ENCODE data around the gene UBE2L6. TPM values are rescaled to one million over a fixed set of nuclear protein-coding genes. Genes with fewer than 3 reads are reported as not detected.

UBE2L6 gene
- total and polyA plus RNA-seq, 4 donors = 41.5 to 114 (median 88.2) TPM

- Histone ChIP-seq H3K4me3 (ENCODE audit: low read depth, low read length) (no peak overlapping the region), H3K9me3 (ENCODE audit: control insufficient read depth, insufficient read depth, low read length) (no peaks in the 10 kb centered on the region), H3K27ac (ENCODE audit: low read depth, low read length) (no peak overlapping the region), H3K36me3 (ENCODE audit: control insufficient read depth, insufficient read depth, low read length) (no peaks in the 10 kb centered on the region), H3K4me1 (ENCODE audit: control insufficient read depth, insufficient read depth, low read length) (peaks cover 16% of the 10 kb centered on the region), H3K27me3 (ENCODE audit: control insufficient read depth, insufficient read depth, low read length) (no peaks in the 10 kb centered on the region)
- 13% methylated on average over 1 of the region's 2 CpGs for WGBS (ENCODE audit: insufficient coverage)
- no peak for DNase-seq (ENCODE audit: low read depth in 4 of 6, low spot score in 6 of 6)
Observed at GRCh38 chr11:57599381-57599780, 31.9 kb upstream of the UBE2L6 start.

DNA sequence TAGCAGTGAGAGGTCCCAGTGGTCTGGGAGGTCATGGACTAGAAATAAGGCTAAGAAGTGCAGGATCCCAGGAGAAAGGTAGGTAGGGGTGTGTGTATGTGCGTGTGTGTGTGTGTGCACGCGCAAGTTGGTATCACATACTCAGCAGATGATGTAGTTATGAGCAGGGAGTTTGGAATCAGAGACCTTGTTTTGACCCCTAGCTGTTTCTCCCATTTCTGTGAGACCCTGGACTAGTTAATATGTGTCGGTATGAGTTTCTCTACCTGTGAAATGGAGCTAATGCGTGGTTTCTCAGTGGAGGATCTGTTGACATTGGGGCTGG, 31.3 kb upstream of the UBE2L6 start:
- Histone ChIP-seq H3K4me3 (ENCODE audit: low read depth, low read length) (peak overlapping the region; percentile 54), H3K9me3 (ENCODE audit: control insufficient read depth, insufficient read depth, low read length) (no peaks in the 10 kb centered on the region), H3K36me3 (ENCODE audit: control insufficient read depth, insufficient read depth, low read length) (no peaks in the 10 kb centered on the region), H3K27me3 (ENCODE audit: control insufficient read depth, insufficient read depth, low read length) (no peaks in the 10 kb centered on the region), H3K27ac (ENCODE audit: low read depth, low read length) (peak overlapping the region; percentile 33), H3K4me1 (ENCODE audit: control insufficient read depth, insufficient read depth, low read length) (peaks cover 16% of the 10 kb centered on the region)
- peak in 1 of 6 donors; percentile 35 for DNase-seq (ENCODE audit: low read depth in 4 of 6, low spot score in 6 of 6)
- whole genome bisulfite sequencing (ENCODE audit: insufficient coverage) = 53% methylated on average over 5 of the region's 5 CpGs

DNA sequence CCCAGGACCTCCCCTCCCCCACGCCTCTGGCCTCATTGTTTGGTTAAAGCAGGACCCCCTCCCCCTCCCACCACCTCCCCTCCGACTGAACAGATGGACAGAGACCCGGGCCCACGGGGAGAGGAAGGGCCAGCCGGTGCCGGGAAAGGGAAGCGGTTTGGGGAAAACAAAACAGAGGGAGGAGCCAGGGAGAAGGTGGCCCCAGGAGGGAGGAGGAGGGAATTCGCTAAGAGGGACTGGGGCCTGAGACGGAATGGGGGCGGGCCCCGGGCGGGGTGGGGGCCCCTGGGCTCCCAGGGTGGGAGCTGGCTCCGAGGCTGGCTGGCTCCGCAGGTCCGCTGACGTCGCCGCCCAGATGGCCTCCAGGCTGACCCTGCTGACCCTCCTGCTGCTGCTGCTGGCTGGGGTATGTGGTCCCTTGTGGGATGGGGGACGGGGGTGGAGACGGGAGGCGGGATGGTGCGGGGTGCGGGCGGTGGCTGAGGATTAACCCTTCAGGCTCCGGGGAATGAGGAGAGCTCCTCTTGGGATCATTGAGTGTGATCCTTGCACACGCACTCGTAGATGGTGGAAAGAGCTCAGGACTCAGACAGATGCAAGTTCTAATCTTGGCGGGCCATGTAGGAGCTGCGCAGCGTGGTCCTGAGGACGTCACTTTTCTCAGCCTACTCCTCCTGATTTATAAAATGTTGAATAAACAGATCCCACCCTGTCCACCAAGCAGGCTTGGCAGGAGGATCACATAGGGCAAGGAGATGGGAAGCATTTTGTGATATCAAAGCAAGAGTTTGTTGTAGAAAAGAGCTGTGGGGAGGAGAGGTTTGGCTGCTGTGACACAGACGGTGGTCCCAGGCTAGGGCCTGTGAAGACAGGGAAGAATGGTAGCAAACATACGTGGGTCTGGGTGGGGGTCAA, 30.7 kb upstream of the UBE2L6 start:
- Histone ChIP-seq H3K4me1 (ENCODE audit: control insufficient read depth, insufficient read depth, low read length) (peaks cover 16% of the 10 kb centered on the region), H3K4me3 (ENCODE audit: low read depth, low read length) (peak overlapping the region; percentile 54), H3K9me3 (ENCODE audit: control insufficient read depth, insufficient read depth, low read length) (no peaks in the 10 kb centered on the region), H3K27me3 (ENCODE audit: control insufficient read depth, insufficient read depth, low read length) (no peaks in the 10 kb centered on the region), H3K27ac (ENCODE audit: low read depth, low read length) (peak overlapping the region; percentile 33), H3K36me3 (ENCODE audit: control insufficient read depth, insufficient read depth, low read length) (no peaks in the 10 kb centered on the region)
- 3% methylated on average over 30 of the region's 33 CpGs for WGBS (ENCODE audit: insufficient coverage)
- peak in 3 of 6 donors; percentile 43 to 89 (median 75) for DNase-seq (ENCODE audit: low read depth in 4 of 6, low spot score in 6 of 6)

GRCh38 chr11:57597461-57597915, 30.0 kb upstream of the UBE2L6 start, which contains the start of gene SERPING1:
SERPING1 (plus strand) TSS chr11:57597685; CDS start chr11:57598271, 586 bp downstream.
- H3K27me3 ChIP-seq (ENCODE audit: control insufficient read depth, insufficient read depth, low read length) = no peaks in the 10 kb centered on the region
- no peaks in the 10 kb centered on the region for H3K36me3 ChIP-seq (ENCODE audit: control insufficient read depth, insufficient read depth, low read length)
- peaks cover 16% of the 10 kb centered on the region for H3K4me1 ChIP-seq (ENCODE audit: control insufficient read depth, insufficient read depth, low read length)
- H3K27ac ChIP-seq (ENCODE audit: low read depth, low read length) = peak within 1 kb of the TSS; percentile 33
- 8% methylated on average over 4 of the region's 10 CpGs for WGBS (ENCODE audit: insufficient coverage)
- peak within 1 kb of the TSS; percentile 54 for H3K4me3 ChIP-seq (ENCODE audit: low read depth, low read length)
- no peaks in the 10 kb centered on the region for H3K9me3 ChIP-seq (ENCODE audit: control insufficient read depth, insufficient read depth, low read length)
- peak in 1 of 6 donors; percentile 70 for DNase-seq (ENCODE audit: low read depth in 4 of 6, low spot score in 6 of 6)

DNA sequence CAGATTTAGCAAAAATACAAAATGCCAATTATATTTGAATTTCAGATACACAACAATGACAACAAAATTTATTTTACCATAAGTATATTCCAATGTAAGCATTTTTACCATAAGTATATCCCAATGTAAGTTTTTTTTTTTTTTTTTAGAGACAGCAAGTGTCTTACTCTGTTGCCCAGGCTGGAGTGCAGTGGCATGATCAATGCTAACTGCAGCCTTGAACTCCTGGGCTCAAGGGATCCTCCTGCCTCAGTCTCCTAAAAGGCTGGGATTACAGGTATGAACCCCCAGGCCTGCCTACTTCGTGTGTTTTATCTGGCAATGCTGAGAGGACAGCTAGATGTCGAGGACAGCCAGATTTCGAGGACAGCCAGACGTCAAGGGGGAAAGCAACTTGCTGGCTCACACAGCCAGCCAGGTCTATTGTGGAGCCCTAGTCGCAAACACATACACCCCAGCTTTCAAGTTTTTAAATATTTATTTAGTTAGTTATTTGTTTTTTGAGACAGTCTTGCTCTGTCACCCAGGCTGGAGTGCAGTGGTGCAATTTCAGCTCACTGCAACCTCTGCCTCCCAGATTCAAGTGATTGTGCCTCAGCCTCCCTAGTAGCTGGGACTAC, 28.9 kb upstream of the UBE2L6 start:
- no peak overlapping the region for H3K27ac ChIP-seq (ENCODE audit: low read depth, low read length)
- H3K27me3 ChIP-seq (ENCODE audit: control insufficient read depth, insufficient read depth, low read length) = no peaks in the 10 kb centered on the region
- H3K4me3 ChIP-seq (ENCODE audit: low read depth, low read length) = no peak overlapping the region
- DNase-seq (ENCODE audit: low read depth in 4 of 6, low spot score in 6 of 6) = no peak
- peaks cover 16% of the 10 kb centered on the region for H3K4me1 ChIP-seq (ENCODE audit: control insufficient read depth, insufficient read depth, low read length)
- 69% methylated on average over 4 of the region's 5 CpGs for WGBS (ENCODE audit: insufficient coverage)
- no peaks in the 10 kb centered on the region for H3K36me3 ChIP-seq (ENCODE audit: control insufficient read depth, insufficient read depth, low read length)
- H3K9me3 ChIP-seq (ENCODE audit: control insufficient read depth, insufficient read depth, low read length) = no peaks in the 10 kb centered on the region

DNA sequence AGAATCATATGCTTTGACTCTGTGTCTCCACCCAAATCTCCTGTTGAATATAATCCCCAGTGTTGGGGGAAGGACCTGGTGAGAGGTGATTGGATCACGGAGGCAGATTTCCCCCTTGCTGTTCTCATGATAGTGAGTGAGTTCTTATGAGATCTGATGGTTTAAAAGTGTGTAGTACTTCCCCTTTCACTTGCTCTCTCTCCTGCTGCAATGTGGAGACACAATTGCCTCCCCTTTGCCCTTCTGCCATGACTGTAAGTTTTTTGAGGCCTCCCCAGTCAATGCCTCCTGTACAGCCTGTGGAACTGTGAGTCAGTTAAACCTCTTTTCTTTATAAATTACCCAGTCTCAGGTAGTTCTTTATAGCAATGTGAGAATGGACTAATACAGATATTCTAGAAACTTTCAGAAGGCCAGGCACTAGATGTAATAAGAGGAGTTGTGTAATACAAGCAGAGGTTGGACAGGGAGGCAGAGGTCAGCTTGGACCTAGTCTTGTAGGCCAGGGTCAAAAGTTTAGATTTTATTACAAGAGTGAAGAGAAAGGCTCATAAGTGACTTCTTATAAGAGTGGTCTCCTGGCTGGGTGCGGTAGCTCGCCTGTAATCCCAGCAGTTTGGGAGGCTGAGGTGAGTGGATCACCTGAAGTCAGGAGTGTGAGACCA, 20.7 kb upstream of the UBE2L6 start:
- Histone ChIP-seq H3K27ac (ENCODE audit: low read depth, low read length) (no peak overlapping the region), H3K9me3 (ENCODE audit: control insufficient read depth, insufficient read depth, low read length) (no peaks in the 10 kb centered on the region), H3K36me3 (ENCODE audit: control insufficient read depth, insufficient read depth, low read length) (no peaks in the 10 kb centered on the region), H3K4me3 (ENCODE audit: low read depth, low read length) (no peak overlapping the region), H3K27me3 (ENCODE audit: control insufficient read depth, insufficient read depth, low read length) (no peaks in the 10 kb centered on the region), H3K4me1 (ENCODE audit: control insufficient read depth, insufficient read depth, low read length) (no peaks in the 10 kb centered on the region)
- 80% methylated on average over 1 of the region's 3 CpGs for WGBS (ENCODE audit: insufficient coverage)
- no peak for DNase-seq (ENCODE audit: low read depth in 4 of 6, low spot score in 6 of 6)

DNA sequence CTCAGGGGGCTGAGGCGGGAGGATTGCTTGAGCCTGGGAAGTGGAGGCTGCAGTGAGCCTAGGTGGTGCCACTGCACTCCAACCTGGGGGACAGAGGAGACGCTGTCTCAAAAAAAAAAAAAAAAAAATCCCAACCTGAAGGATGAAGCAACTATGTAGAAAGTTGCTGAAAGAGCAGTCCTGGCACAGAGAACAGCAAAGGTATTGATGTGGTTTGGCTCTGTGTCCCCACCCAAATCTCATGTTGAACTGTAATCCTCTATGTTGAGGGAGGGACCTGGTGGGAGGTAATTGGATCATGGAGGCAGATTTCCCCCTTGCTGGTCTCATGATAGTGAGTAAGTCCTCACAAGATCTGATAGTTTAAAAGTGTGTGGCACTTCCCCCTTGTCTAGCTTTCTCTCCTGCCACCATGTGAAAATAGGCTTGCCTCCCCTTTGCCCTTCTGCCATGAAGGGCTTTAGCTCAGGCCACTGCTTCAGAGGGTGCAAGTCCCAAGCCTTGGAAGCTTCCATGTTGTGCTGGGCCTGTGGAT, 19.3 kb upstream of the UBE2L6 start:
- no peak overlapping the region for H3K4me3 ChIP-seq (ENCODE audit: low read depth, low read length)
- WGBS (ENCODE audit: insufficient coverage) = no CpG with 5 or more reads among the region's 2 CpGs
- no peak for DNase-seq (ENCODE audit: low read depth in 4 of 6, low spot score in 6 of 6)
- no peak overlapping the region for H3K27ac ChIP-seq (ENCODE audit: low read depth, low read length)
- no peaks in the 10 kb centered on the region for H3K36me3 ChIP-seq (ENCODE audit: control insufficient read depth, insufficient read depth, low read length)
- H3K27me3 ChIP-seq (ENCODE audit: control insufficient read depth, insufficient read depth, low read length) = no peaks in the 10 kb centered on the region
- no peaks in the 10 kb centered on the region for H3K4me1 ChIP-seq (ENCODE audit: control insufficient read depth, insufficient read depth, low read length)
- H3K9me3 ChIP-seq (ENCODE audit: control insufficient read depth, insufficient read depth, low read length) = no peaks in the 10 kb centered on the region

DNA sequence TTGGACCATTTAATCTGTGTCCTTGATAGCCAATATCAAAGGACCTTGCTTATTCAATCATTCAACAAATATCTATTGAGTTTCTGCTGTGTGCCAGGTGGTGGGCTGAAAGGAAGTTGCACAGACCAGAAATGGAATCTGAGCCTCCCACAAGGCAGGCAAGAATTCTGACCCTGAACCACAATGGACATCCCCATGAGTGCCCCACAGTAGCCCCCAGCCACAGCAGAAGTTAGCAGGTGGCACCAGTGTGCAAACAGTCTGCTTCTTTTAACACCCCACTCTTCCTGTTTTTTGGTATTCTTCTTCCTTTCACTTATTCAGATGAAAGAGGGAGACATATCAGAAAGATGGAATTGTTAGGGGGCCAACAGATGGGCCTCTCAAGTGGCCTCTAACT, 17.8 kb upstream of the UBE2L6 start:
- no peak overlapping the region for H3K4me3 ChIP-seq (ENCODE audit: low read depth, low read length)
- no peaks in the 10 kb centered on the region for H3K27me3 ChIP-seq (ENCODE audit: control insufficient read depth, insufficient read depth, low read length)
- no peaks in the 10 kb centered on the region for H3K9me3 ChIP-seq (ENCODE audit: control insufficient read depth, insufficient read depth, low read length)
- no peaks in the 10 kb centered on the region for H3K4me1 ChIP-seq (ENCODE audit: control insufficient read depth, insufficient read depth, low read length)
- H3K27ac ChIP-seq (ENCODE audit: low read depth, low read length) = no peak overlapping the region
- DNase-seq (ENCODE audit: low read depth in 4 of 6, low spot score in 6 of 6) = no peak
- H3K36me3 ChIP-seq (ENCODE audit: control insufficient read depth, insufficient read depth, low read length) = no peaks in the 10 kb centered on the region

GRCh38 chr11:57584341-57584740, 16.9 kb upstream of the UBE2L6 start:
- 76% methylated on average over 7 of the region's 9 CpGs for WGBS (ENCODE audit: insufficient coverage)
- no peaks in the 10 kb centered on the region for H3K4me1 ChIP-seq (ENCODE audit: control insufficient read depth, insufficient read depth, low read length)
- H3K36me3 ChIP-seq (ENCODE audit: control insufficient read depth, insufficient read depth, low read length) = no peaks in the 10 kb centered on the region
- no peak overlapping the region for H3K4me3 ChIP-seq (ENCODE audit: low read depth, low read length)
- H3K9me3 ChIP-seq (ENCODE audit: control insufficient read depth, insufficient read depth, low read length) = no peaks in the 10 kb centered on the region
- DNase-seq (ENCODE audit: low read depth in 4 of 6, low spot score in 6 of 6) = no peak
- no peak overlapping the region for H3K27ac ChIP-seq (ENCODE audit: low read depth, low read length)
- no peaks in the 10 kb centered on the region for H3K27me3 ChIP-seq (ENCODE audit: control insufficient read depth, insufficient read depth, low read length)

All from spinal cord (tissue), 10 donors.